ENCODE results near the gene ABLIM1. TPM values are rescaled to one million over a fixed set of nuclear protein-coding genes. Genes with fewer than 3 reads are reported as not detected.

The ABLIM1 gene
- total RNA-seq, 1 experiment from 2014 or later, result 79.3 TPM

DNA sequence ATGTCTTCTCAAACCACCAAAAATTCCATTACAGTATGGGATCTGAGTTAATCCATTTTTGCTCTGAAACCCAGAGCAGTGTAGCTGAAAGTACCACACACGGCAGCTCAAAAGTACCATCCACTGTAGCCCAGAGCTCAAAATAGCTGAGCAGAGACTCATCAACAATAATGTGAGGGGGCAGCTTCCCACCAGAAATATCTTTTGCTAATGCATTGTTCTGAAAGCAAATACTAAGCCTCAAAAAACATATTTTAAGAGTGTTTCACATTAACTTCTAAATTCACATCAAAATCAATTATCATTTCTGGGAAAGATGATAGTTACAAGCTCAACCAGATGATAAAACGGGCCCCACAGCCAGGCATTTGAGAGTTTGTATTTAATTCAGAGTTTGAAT lies 73.7 kb downstream of the ABLIM1 start:
- no peak overlapping the region for H3K4me3 Mint-ChIP-seq (ENCODE audit: unreplicated experiment)
- ChIA-PET POLR2A (no interaction called here), CTCF (no interaction called here)
- no peaks in the 10 kb centered on the region for H3K4me1 Mint-ChIP-seq (ENCODE audit: low read depth, unreplicated experiment)
- H3K27ac Mint-ChIP-seq (ENCODE audit: unreplicated experiment), result no peak overlapping the region
- no peaks in the 10 kb centered on the region for H3K36me3 Mint-ChIP-seq (ENCODE audit: insufficient read depth, unreplicated experiment)
- Histone ChIP-seq H3K4me3 (ENCODE audit: low read depth, low read length) (no peak overlapping the region), H3K36me3 (ENCODE audit: control insufficient read depth, insufficient read depth, low read length) (no peaks in the 10 kb centered on the region), H3K27me3 (replicated peaks; ENCODE audit: control insufficient read depth, insufficient read depth, low read length) (no peaks in the 10 kb centered on the region), H3K9me3 (no peaks in the 10 kb centered on the region; the same call in 1 of the 2 replicates), H3K4me1 (no peaks in the 10 kb centered on the region)
- BruUV-seq (replicated peaks), result no TSS peak
- H3K27me3 Mint-ChIP-seq (ENCODE audit: insufficient read depth, unreplicated experiment), result no peaks in the 10 kb centered on the region
- no peak for DNase-seq
- no peaks in the 10 kb centered on the region for H3K9me3 Mint-ChIP-seq (ENCODE audit: unreplicated experiment)
- TF ChIP-seq, protein P1, sequence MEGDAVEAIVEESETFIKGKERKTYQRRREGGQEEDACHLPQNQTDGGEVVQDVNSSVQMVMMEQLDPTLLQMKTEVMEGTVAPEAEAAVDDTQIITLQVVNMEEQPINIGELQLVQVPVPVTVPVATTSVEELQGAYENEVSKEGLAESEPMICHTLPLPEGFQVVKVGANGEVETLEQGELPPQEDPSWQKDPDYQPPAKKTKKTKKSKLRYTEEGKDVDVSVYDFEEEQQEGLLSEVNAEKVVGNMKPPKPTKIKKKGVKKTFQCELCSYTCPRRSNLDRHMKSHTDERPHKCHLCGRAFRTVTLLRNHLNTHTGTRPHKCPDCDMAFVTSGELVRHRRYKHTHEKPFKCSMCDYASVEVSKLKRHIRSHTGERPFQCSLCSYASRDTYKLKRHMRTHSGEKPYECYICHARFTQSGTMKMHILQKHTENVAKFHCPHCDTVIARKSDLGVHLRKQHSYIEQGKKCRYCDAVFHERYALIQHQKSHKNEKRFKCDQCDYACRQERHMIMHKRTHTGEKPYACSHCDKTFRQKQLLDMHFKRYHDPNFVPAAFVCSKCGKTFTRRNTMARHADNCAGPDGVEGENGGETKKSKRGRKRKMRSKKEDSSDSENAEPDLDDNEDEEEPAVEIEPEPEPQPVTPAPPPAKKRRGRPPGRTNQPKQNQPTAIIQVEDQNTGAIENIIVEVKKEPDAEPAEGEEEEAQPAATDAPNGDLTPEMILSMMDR (IDR thresholded peaks at IDR 0.05; ENCODE audit: insufficient read depth in 1 of 2, low read depth in 1 of 2, low read length in 1 of 2, severe bottlenecking in 1 of 2, unreplicated experiment in 1 of 2), result no peak
- intact Hi-C loops (cut with micrococcal nuclease; ENCODE audit: unreplicated experiment), result no loop called here

GRCh38 chr10:114581071-114581470 lies 77.0 kb downstream of the ABLIM1 start:
- H3K4me1 ChIP-seq, result no peaks in the 10 kb centered on the region
- CTCF ChIA-PET, result no interaction called here
- Mint-ChIP-seq H3K9me3 (ENCODE audit: unreplicated experiment) (no peaks in the 10 kb centered on the region), H3K4me3 (ENCODE audit: unreplicated experiment) (no peak overlapping the region), H3K27me3 (ENCODE audit: insufficient read depth, unreplicated experiment) (no peaks in the 10 kb centered on the region), H3K4me1 (ENCODE audit: low read depth, unreplicated experiment) (no peaks in the 10 kb centered on the region), H3K27ac (ENCODE audit: unreplicated experiment) (no peak overlapping the region), H3K36me3 (ENCODE audit: insufficient read depth, unreplicated experiment) (no peaks in the 10 kb centered on the region)
- TF ChIP-seq, protein P1 (IDR thresholded peaks at IDR 0.05; ENCODE audit: insufficient read depth in 1 of 2, low read depth in 1 of 2, low read length in 1 of 2, severe bottlenecking in 1 of 2, unreplicated experiment in 1 of 2), result no peak
- no peak for DNase-seq
- no peaks in the 10 kb centered on the region for H3K27me3 ChIP-seq (replicated peaks; ENCODE audit: control insufficient read depth, insufficient read depth, low read length)
- no TSS peak for BruUV-seq (replicated peaks)
- intact Hi-C loops (cut with micrococcal nuclease; ENCODE audit: unreplicated experiment), result no loop called here
- no peaks in the 10 kb centered on the region; the same call in 1 of the 2 replicates for H3K9me3 ChIP-seq
- POLR2A ChIA-PET, result no interaction called here
- no peak overlapping the region for H3K4me3 ChIP-seq (ENCODE audit: low read depth, low read length)
- H3K36me3 ChIP-seq (ENCODE audit: control insufficient read depth, insufficient read depth, low read length), result no peaks in the 10 kb centered on the region

DNA sequence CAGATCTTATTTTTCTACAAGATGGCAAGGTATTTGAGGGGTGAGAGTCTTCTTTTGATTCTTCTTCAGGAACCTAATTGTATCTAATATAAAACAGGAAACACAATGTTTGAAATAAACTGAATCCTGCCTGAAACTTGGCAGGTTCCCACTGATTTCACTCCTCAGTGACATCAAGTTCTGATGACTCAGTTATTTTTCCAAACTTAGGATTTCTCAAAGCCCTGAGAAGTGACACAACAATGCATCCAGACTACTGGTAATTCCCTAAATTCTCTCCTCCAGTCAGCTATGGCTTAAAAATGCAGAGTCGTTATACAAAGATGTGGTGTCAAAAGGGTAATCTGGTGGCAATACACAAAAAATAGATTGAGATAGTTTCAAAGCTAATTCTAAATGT lies 80.9 kb downstream of the ABLIM1 start:
- DNase-seq, result no peak
- Mint-ChIP-seq H3K4me1 (ENCODE audit: low read depth, unreplicated experiment) (no peaks in the 10 kb centered on the region), H3K27me3 (ENCODE audit: insufficient read depth, unreplicated experiment) (no peaks in the 10 kb centered on the region), H3K9me3 (ENCODE audit: unreplicated experiment) (no peaks in the 10 kb centered on the region), H3K36me3 (ENCODE audit: insufficient read depth, unreplicated experiment) (peaks cover 3% of the 10 kb centered on the region), H3K27ac (ENCODE audit: unreplicated experiment) (no peak overlapping the region), H3K4me3 (ENCODE audit: unreplicated experiment) (no peak overlapping the region)
- TF ChIP-seq, protein P1 (IDR thresholded peaks at IDR 0.05; ENCODE audit: insufficient read depth in 1 of 2, low read depth in 1 of 2, low read length in 1 of 2, severe bottlenecking in 1 of 2, unreplicated experiment in 1 of 2), result no peak
- no peaks in the 10 kb centered on the region for H3K36me3 ChIP-seq (ENCODE audit: control insufficient read depth, insufficient read depth, low read length)
- no TSS peak for BruUV-seq (replicated peaks)
- H3K27me3 ChIP-seq (replicated peaks; ENCODE audit: control insufficient read depth, insufficient read depth, low read length), result no peaks in the 10 kb centered on the region
- H3K4me1 ChIP-seq, result peaks cover 1% of the 10 kb centered on the region; the same call in 1 of the 2 replicates
- intact Hi-C loops (cut with micrococcal nuclease; ENCODE audit: unreplicated experiment), result no loop called here
- no peak overlapping the region for H3K4me3 ChIP-seq (ENCODE audit: low read depth, low read length)
- POLR2A ChIA-PET, result no interaction called here
- H3K9me3 ChIP-seq, result no peaks in the 10 kb centered on the region
- CTCF ChIA-PET, result no interaction called here
